ENCODE data around the gene NCOA1.

The NCOA1 gene

DNA sequence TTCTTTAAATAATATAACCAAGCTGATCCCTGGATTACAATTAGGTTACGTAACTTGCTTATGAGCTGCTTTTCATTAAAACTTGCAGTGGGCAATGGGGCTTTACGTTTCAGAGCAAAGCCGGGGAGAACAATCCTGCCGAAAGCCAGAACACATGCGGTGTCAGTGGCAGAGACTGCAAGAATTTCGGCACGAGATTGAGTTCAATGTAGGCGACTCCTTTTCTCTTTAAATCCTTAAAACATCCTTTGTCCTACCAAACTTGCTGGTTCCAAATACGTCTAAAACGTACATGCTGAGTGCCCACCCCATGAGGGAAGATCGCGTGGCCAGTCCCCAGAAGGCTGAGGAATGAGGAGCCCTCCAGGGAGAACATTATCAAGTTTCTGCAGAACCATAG lies 36.8 kb upstream of the NCOA1 start:
- Histone ChIP-seq H3K9me3 (ENCODE audit: control extremely low read depth in 1 of 5, control insufficient read depth in 4 of 5, insufficient read depth in 2 of 5, low read depth in 1 of 5, low read length in 4 of 5) (peaks cover 0 to 8% (median 4%) of the 10 kb centered on the region in 5 experiments), H3K4me3 (ENCODE audit: control insufficient read depth in 1 of 7, extremely low read depth in 1 of 7, insufficient read depth in 4 of 7, low read depth in 2 of 7, low read length in 6 of 7) (no peak overlapping the region), H3K27me3 (replicated peaks in 2 of 5; ENCODE audit: control insufficient read depth in 4 of 5, insufficient read depth in 5 of 5, low read length in 4 of 5) (no peaks in the 10 kb centered on the region), H3K4me1 (ENCODE audit: control extremely low read depth in 1 of 4, control insufficient read depth in 4 of 4, insufficient read depth in 4 of 4, low read length in 3 of 4) (peaks cover 0 to 17% (median 5%) of the 10 kb centered on the region in 4 experiments), H3K36me3 (ENCODE audit: control insufficient read depth in 4 of 4, insufficient read depth in 4 of 4, low read length in 3 of 4) (no peaks in the 10 kb centered on the region), H3K27ac (ENCODE audit: insufficient read depth in 1 of 2, low read depth in 1 of 2, low read length in 2 of 2, poor library complexity in 1 of 2, severe bottlenecking in 2 of 2) (no peak overlapping the region)
- 92% methylated on average over 10 of the region's 12 CpGs for WGBS (ENCODE audit: insufficient coverage)
- no peak for DNase-seq
- CTCF ChIA-PET = interaction anchor here (0.7 to 1.2 kb wide), 2 partner anchors 9 to 96 kb away, joined by 3 read pairs; no protein-coding TSS in a partner anchor
- POLR2A ChIA-PET = no interaction called here

DNA sequence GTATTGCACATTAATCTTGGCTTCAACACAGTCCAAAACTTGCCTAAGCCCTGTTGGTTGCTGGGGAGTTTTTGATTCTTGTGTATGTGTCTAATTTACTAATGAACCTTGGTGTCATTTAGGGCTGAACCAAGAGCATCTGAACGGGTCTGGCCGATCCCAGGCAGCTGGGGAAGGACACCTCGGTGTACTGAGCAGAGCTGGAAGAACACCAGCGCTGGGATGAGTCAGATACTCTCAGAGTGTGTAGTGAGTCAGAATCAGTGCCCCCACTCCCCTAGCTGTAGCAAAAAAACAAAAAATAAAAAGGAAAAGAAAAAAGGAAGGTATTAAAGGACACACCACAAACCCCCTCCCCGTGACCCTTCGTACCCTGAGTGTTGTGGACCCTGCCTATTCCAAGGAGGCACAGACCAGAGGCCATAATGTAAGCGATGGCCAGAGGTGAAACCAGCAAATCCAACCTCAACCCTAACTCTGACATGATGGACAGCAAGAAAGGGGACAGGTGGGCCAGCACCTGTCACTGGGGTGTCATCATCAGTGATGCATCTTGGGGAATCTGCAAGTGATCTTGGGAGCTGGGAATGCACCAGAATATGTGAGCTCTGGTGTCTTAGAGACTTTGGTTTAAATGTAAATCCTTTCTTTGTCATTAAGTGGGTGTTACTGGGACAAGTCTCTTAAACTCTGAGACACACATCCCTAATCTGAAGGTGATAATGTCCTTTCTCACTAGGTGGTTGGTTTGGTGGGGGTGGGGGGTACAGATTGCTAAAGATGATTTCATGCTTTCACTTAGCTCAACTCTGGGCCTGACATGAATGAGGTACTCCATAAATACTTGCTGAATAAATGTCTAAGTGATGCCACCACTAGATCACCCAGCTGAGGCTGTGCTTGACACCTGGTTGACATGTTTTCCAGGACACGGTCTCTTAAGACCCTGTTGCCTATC lies 34.2 kb upstream of the NCOA1 start:
- H3K4me1 ChIP-seq (ENCODE audit: control extremely low read depth in 1 of 4, control insufficient read depth in 4 of 4, insufficient read depth in 4 of 4, low read length in 3 of 4) = peaks cover 5 to 30% (median 13%) of the 10 kb centered on the region in 4 experiments
- CTCF ChIA-PET = interaction anchor here (0.9 kb wide), 1 partner anchor 14 kb away, joined by 3 read pairs; no protein-coding TSS in a partner anchor
- no peaks in the 10 kb centered on the region for H3K36me3 ChIP-seq (ENCODE audit: control insufficient read depth in 4 of 4, insufficient read depth in 4 of 4, low read length in 3 of 4)
- 97% methylated on average over 4 of the region's 8 CpGs for WGBS (ENCODE audit: insufficient coverage)
- H3K9me3 ChIP-seq (ENCODE audit: control extremely low read depth in 1 of 5, control insufficient read depth in 4 of 5, insufficient read depth in 2 of 5, low read depth in 1 of 5, low read length in 4 of 5) = no peaks in the 10 kb centered on the region
- H3K4me3 ChIP-seq (ENCODE audit: control insufficient read depth in 1 of 7, extremely low read depth in 1 of 7, insufficient read depth in 4 of 7, low read depth in 2 of 7, low read length in 6 of 7) = no peak overlapping the region
- no peaks in the 10 kb centered on the region for H3K27me3 ChIP-seq (replicated peaks in 2 of 5; ENCODE audit: control insufficient read depth in 4 of 5, insufficient read depth in 5 of 5, low read length in 4 of 5)
- H3K27ac ChIP-seq (ENCODE audit: insufficient read depth in 1 of 2, low read depth in 1 of 2, low read length in 2 of 2, poor library complexity in 1 of 2, severe bottlenecking in 2 of 2) = no peak overlapping the region
- DNase-seq = peak in 2 of 3 donors; percentile 50 to 59
- POLR2A ChIA-PET = no interaction called here

DNA sequence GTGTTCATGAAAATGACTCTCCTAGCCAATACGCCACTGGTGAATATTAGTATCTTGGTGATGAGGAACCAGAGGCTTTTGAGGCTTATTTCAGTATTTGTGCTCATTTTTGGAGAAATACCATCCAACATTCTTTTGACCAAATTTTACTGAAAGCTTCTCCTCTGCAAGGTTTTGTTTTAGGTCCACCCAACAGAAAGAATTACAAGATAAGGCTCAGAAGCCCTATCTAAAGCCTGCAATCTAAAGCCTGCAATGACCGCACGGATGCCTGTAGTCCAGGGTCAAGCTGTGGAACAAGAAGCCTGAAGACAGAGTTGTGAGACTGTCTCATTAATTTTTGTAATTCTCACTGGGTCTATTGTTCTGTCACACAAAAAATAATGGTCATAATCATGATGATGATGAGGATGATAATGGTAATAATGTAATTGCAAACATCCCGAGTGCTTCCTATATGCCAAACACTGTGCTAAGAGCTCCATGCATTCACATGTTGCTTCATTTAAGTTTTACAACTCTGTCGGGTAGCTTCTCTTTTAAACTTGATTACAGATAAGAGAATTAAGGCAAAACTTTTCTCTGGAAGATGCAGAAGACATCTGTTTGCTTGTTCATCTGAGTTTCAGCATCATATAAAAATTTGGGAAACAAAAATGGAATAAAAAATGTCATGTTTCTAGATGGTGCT lies 33.2 kb upstream of the NCOA1 start:
- Histone ChIP-seq H3K9me3 (ENCODE audit: control extremely low read depth in 1 of 5, control insufficient read depth in 4 of 5, insufficient read depth in 2 of 5, low read depth in 1 of 5, low read length in 4 of 5) (no peaks in the 10 kb centered on the region), H3K36me3 (ENCODE audit: control insufficient read depth in 4 of 4, insufficient read depth in 4 of 4, low read length in 3 of 4) (no peaks in the 10 kb centered on the region), H3K27ac (ENCODE audit: insufficient read depth in 1 of 2, low read depth in 1 of 2, low read length in 2 of 2, poor library complexity in 1 of 2, severe bottlenecking in 2 of 2) (no peak overlapping the region), H3K27me3 (replicated peaks in 2 of 5; ENCODE audit: control insufficient read depth in 4 of 5, insufficient read depth in 5 of 5, low read length in 4 of 5) (no peaks in the 10 kb centered on the region), H3K4me3 (ENCODE audit: control insufficient read depth in 1 of 7, extremely low read depth in 1 of 7, insufficient read depth in 4 of 7, low read depth in 2 of 7, low read length in 6 of 7) (no peak overlapping the region), H3K4me1 (ENCODE audit: control extremely low read depth in 1 of 4, control insufficient read depth in 4 of 4, insufficient read depth in 4 of 4, low read length in 3 of 4) (peaks cover 8 to 35% (median 16%) of the 10 kb centered on the region in 4 experiments)
- ChIA-PET POLR2A (no interaction called here), CTCF (interaction anchor here (0.9 kb wide), 1 partner anchor 157 kb away, joined by 3 read pairs; no protein-coding TSS in a partner anchor)
- WGBS (ENCODE audit: insufficient coverage) = 85% methylated on average over 4 of the region's 5 CpGs
- DNase-seq = no peak

DNA sequence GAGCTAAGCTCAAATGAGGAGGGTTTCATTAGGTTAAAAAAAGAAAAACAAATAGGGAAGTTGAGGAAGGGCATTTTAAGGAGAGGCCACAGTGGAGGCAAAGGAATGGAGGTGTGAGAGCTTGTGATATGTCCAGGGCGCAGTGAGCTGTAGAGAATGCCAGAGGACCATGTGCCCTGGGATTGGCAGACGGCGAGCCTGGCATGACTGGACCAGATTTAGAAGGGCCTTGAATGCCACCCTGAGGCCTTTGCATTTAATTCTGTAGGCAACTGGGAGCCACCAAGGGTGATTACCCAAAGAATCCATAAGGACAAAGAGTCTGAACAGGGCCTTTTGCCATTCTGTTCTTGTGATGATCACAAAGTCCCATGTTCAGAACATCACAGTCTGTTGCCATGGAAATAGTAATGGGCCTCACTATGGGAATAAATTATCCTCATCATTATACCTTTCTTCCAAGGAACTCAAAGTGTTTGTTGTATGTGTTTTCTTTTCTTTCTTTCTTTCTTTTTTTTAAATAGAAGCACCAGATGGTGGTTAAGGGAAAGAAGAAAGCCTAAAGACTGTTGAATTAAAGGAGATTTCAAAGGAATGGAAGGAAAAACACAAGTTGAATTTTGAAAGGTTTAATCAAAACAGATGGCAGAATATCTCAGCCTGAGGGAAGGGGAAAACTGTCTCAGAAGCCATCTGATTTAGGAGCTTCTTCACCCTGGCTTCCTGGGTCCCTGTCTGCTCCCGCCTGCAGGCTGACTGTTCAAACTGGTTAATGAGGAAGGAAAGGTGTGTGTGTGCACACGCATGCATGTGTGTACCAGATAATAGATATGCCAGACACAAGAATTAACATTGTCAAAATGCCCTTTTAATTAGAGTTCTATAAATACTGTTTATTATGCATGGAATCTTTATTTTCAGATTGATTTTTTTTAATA lies 31.6 kb upstream of the NCOA1 start:
- no peak overlapping the region for H3K27ac ChIP-seq (ENCODE audit: insufficient read depth in 1 of 2, low read depth in 1 of 2, low read length in 2 of 2, poor library complexity in 1 of 2, severe bottlenecking in 2 of 2)
- DNase-seq = peak in 1 of 3 donors; percentile 29
- peaks cover 8 to 26% (median 12%) of the 10 kb centered on the region in 4 experiments for H3K4me1 ChIP-seq (ENCODE audit: control extremely low read depth in 1 of 4, control insufficient read depth in 4 of 4, insufficient read depth in 4 of 4, low read length in 3 of 4)
- no peak overlapping the region for H3K4me3 ChIP-seq (ENCODE audit: control insufficient read depth in 1 of 7, extremely low read depth in 1 of 7, insufficient read depth in 4 of 7, low read depth in 2 of 7, low read length in 6 of 7)
- POLR2A ChIA-PET = interaction anchor here (0.6 kb wide), 1 partner anchor 164 kb away, joined by 4 read pairs; no protein-coding TSS in a partner anchor
- H3K27me3 ChIP-seq (replicated peaks in 2 of 5; ENCODE audit: control insufficient read depth in 4 of 5, insufficient read depth in 5 of 5, low read length in 4 of 5) = no peaks in the 10 kb centered on the region
- 100% methylated on average over 3 of the region's 5 CpGs for WGBS (ENCODE audit: insufficient coverage)
- CTCF ChIA-PET = no interaction called here
- H3K9me3 ChIP-seq (ENCODE audit: control extremely low read depth in 1 of 5, control insufficient read depth in 4 of 5, insufficient read depth in 2 of 5, low read depth in 1 of 5, low read length in 4 of 5) = no peaks in the 10 kb centered on the region
- H3K36me3 ChIP-seq (ENCODE audit: control insufficient read depth in 4 of 4, insufficient read depth in 4 of 4, low read length in 3 of 4) = no peaks in the 10 kb centered on the region

DNA sequence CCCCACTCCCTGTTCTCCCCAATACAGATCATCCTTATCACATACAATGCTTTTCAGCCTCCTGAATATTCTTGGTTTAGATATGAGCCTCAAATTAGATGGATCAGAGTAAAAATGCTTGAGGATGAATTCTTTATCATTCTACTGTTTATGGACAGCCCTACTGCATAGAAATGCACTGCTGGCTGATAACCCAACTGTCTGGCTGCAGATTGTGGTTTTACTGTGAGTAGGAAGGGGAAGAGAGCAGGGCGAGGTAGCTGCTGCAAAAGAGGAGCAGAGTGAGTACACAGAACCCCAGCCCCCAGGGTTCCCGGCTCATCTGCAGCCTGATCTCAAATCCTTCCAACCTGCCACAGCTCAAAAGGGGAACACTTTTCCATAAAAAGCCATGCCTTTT lies 29.4 kb upstream of the NCOA1 start:
- DNase-seq = peak; percentile 46 to 87 (median 76)
- ChIA-PET CTCF (interaction anchor here (1.1 to 1.3 kb wide), 2 partner anchors 27 to 182 kb away, joined by 3 to 5 read pairs; no protein-coding TSS in a partner anchor), POLR2A (interaction anchor here (1.2 to 1.5 kb wide), 2 partner anchors 28 to 30 kb away, joined by 3 to 5 read pairs; partner anchors contain the start of gene NCOA1)
- WGBS (ENCODE audit: insufficient coverage) = 0% methylated on average over 2 of the region's 2 CpGs
- Histone ChIP-seq H3K27me3 (replicated peaks in 2 of 5; ENCODE audit: control insufficient read depth in 4 of 5, insufficient read depth in 5 of 5, low read length in 4 of 5) (no peaks in the 10 kb centered on the region), H3K4me1 (ENCODE audit: control extremely low read depth in 1 of 4, control insufficient read depth in 4 of 4, insufficient read depth in 4 of 4, low read length in 3 of 4) (peaks cover 8 to 21% (median 11%) of the 10 kb centered on the region in 4 experiments), H3K9me3 (ENCODE audit: control extremely low read depth in 1 of 5, control insufficient read depth in 4 of 5, insufficient read depth in 2 of 5, low read depth in 1 of 5, low read length in 4 of 5) (no peaks in the 10 kb centered on the region), H3K4me3 (ENCODE audit: control insufficient read depth in 1 of 7, extremely low read depth in 1 of 7, insufficient read depth in 4 of 7, low read depth in 2 of 7, low read length in 6 of 7) (peak overlapping the region in 1 of 7 experiments; percentile 4), H3K27ac (ENCODE audit: insufficient read depth in 1 of 2, low read depth in 1 of 2, low read length in 2 of 2, poor library complexity in 1 of 2, severe bottlenecking in 2 of 2) (no peak overlapping the region), H3K36me3 (ENCODE audit: control insufficient read depth in 4 of 4, insufficient read depth in 4 of 4, low read length in 3 of 4) (no peaks in the 10 kb centered on the region)

DNA sequence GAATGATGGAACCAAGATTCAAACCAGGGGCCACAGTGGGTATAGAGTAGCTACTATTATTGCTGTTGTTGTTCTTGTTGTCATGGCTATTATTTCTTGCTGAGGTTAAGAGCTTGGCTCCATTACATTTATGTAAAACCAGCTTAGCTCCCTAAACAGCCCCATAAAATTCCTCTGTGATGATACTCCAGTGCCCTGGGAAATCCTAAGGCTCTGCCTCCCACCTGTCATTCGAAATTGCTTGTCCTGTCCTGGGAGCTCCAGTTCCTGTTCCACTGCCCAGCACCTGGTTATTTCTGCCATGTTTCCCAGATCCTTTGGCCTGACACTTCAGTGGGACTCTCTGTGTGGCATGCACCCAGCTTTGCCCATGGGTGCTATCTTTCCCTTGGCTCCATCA lies 27.8 kb upstream of the NCOA1 start:
- CTCF ChIA-PET = interaction anchor here (1.1 to 1.3 kb wide), 2 partner anchors 9 to 16 kb away, joined by 3 read pairs; no protein-coding TSS in a partner anchor
- Histone ChIP-seq H3K36me3 (ENCODE audit: control insufficient read depth in 4 of 4, insufficient read depth in 4 of 4, low read length in 3 of 4) (no peaks in the 10 kb centered on the region), H3K4me3 (ENCODE audit: control insufficient read depth in 1 of 7, extremely low read depth in 1 of 7, insufficient read depth in 4 of 7, low read depth in 2 of 7, low read length in 6 of 7) (no peak overlapping the region), H3K9me3 (ENCODE audit: control extremely low read depth in 1 of 5, control insufficient read depth in 4 of 5, insufficient read depth in 2 of 5, low read depth in 1 of 5, low read length in 4 of 5) (no peaks in the 10 kb centered on the region), H3K27ac (ENCODE audit: insufficient read depth in 1 of 2, low read depth in 1 of 2, low read length in 2 of 2, poor library complexity in 1 of 2, severe bottlenecking in 2 of 2) (no peak overlapping the region), H3K4me1 (ENCODE audit: control extremely low read depth in 1 of 4, control insufficient read depth in 4 of 4, insufficient read depth in 4 of 4, low read length in 3 of 4) (peaks cover 8 to 21% (median 11%) of the 10 kb centered on the region in 4 experiments), H3K27me3 (replicated peaks in 2 of 5; ENCODE audit: control insufficient read depth in 4 of 5, insufficient read depth in 5 of 5, low read length in 4 of 5) (no peaks in the 10 kb centered on the region)
- POLR2A ChIA-PET = no interaction called here
- no peak for DNase-seq
- 85% methylated on average over 1 of the region's 1 CpG for whole genome bisulfite sequencing (ENCODE audit: insufficient coverage)

Data from common myeloid progenitor, CD34-positive (primary cell).